ENCODE results near the gene PTPN14.

The PTPN14 gene

GRCh38 chr1:214542275-214543199, 8.9 kb downstream of the PTPN14 start:
- H3K27ac ChIP-seq (ENCODE audit: extremely low read depth, low read depth, low read length): no peak overlapping the region; the same call in 1 of the 2 replicates
- TF ChIP-seq KLF8 (tag by site-specific recombination; IDR thresholded peaks at IDR 0.05) (no peak), ZNF600 (tag by site-specific recombination; IDR thresholded peaks at IDR 0.05) (peak; percentile 76; the same call in 1 of the 2 replicates), SCRT2 (tag by site-specific recombination; IDR thresholded peaks at IDR 0.05) (peak; percentile 97), GFI1B (tag by site-specific recombination; IDR thresholded peaks at IDR 0.05) (no peak), ZNF843 (tag by site-specific recombination; IDR thresholded peaks at IDR 0.05) (0 out of 2 replicates have a peak, but pooled peaks have one; percentile 29), ZNF133 (tag by site-specific recombination; IDR thresholded peaks at IDR 0.05) (0 out of 2 replicates have a peak, but pooled peaks have one; percentile 23), PRDM10 (tag by site-specific recombination; IDR thresholded peaks at IDR 0.05) (peak; percentile 44; the same call in 1 of the 2 replicates), ZNF777 (tag by site-specific recombination; IDR thresholded peaks at IDR 0.05; ENCODE audit: borderline replicate concordance) (no peak), SCRT1 (tag by site-specific recombination; IDR thresholded peaks at IDR 0.05; ENCODE audit: borderline replicate concordance) (peak; percentile 85; the same call in 1 of the 2 replicates), ZNF629 (tag by site-specific recombination; IDR thresholded peaks at IDR 0.05) (0 out of 2 replicates have a peak, but pooled peaks have one; percentile 14), KLF1 (tag by site-specific recombination; IDR thresholded peaks at IDR 0.05) (no peak), ZXDB (tag by site-specific recombination; IDR thresholded peaks at IDR 0.05) (0 out of 2 replicates have a peak, but pooled peaks have one; percentile 16), ZNF792 (tag by site-specific recombination; IDR thresholded peaks at IDR 0.05) (no peak)
- TF ChIP-seq, protein P1, sequence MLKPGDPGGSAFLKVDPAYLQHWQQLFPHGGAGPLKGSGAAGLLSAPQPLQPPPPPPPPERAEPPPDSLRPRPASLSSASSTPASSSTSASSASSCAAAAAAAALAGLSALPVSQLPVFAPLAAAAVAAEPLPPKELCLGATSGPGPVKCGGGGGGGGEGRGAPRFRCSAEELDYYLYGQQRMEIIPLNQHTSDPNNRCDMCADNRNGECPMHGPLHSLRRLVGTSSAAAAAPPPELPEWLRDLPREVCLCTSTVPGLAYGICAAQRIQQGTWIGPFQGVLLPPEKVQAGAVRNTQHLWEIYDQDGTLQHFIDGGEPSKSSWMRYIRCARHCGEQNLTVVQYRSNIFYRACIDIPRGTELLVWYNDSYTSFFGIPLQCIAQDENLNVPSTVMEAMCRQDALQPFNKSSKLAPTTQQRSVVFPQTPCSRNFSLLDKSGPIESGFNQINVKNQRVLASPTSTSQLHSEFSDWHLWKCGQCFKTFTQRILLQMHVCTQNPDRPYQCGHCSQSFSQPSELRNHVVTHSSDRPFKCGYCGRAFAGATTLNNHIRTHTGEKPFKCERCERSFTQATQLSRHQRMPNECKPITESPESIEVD (tag by site-specific recombination; IDR thresholded peaks at IDR 0.05): peak; percentile 56
- ChIA-PET CTCF (interaction anchor here (1.2 to 1.4 kb wide), 2 partner anchors 9 to 42 kb away, joined by 3 to 4 read pairs; partner anchors contain the start of gene PTPN14), POLR2A (no interaction called here)
- no peaks in the 10 kb centered on the region for H3K9me3 ChIP-seq (ENCODE audit: control insufficient read depth, insufficient read depth, low read depth, low read length)
- no peaks in the 10 kb centered on the region for H3K36me3 ChIP-seq (ENCODE audit: control insufficient read depth in 2 of 2, insufficient read depth in 1 of 2, low read length in 2 of 2)
- peaks cover 24% of the 10 kb centered on the region for H3K4me1 ChIP-seq (ENCODE audit: control insufficient read depth, insufficient read depth, low read length)
- no peak overlapping the region for H3K4me3 ChIP-seq (ENCODE audit: low read depth, low read length)

DNA sequence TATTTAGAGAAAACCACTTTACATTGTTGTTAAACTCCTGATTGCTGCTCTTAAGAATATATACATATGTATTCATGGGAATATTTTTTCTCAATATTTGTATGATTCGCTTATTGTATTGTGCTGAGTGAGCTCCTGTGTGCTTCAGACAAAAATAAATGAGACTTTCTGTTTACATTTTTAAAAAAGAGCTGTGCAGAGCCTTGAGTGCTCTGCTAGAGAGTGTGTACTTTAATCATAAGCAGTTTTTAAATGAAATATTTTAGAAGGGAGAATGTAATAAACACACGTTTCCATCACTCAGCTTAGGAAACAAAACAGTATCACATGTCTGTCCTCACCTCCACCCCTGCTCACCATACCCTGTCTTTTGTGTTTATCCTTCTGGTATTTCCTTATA, 9.7 kb downstream of the PTPN14 start:
- ChIA-PET CTCF (interaction anchor here (1.2 kb wide), 1 partner anchor 10 kb away, joined by 3 read pairs; the partner anchor contains the start of gene PTPN14), POLR2A (interaction anchor here (2.1 kb wide), 1 partner anchor 8 kb away, joined by 6 read pairs; no protein-coding TSS in a partner anchor)
- Histone ChIP-seq H3K36me3 (ENCODE audit: control insufficient read depth in 2 of 2, insufficient read depth in 1 of 2, low read length in 2 of 2) (no peaks in the 10 kb centered on the region), H3K27ac (ENCODE audit: extremely low read depth, low read depth, low read length) (no peak overlapping the region), H3K9me3 (ENCODE audit: control insufficient read depth, insufficient read depth, low read depth, low read length) (no peaks in the 10 kb centered on the region), H3K4me3 (ENCODE audit: low read depth, low read length) (no peak overlapping the region), H3K4me1 (ENCODE audit: control insufficient read depth, insufficient read depth, low read length) (peaks cover 24% of the 10 kb centered on the region)
- TF ChIP-seq ZNF132 (tag by site-specific recombination; IDR thresholded peaks at IDR 0.05; ENCODE audit: borderline replicate concordance): no peak
- TF ChIP-seq, protein P2, sequence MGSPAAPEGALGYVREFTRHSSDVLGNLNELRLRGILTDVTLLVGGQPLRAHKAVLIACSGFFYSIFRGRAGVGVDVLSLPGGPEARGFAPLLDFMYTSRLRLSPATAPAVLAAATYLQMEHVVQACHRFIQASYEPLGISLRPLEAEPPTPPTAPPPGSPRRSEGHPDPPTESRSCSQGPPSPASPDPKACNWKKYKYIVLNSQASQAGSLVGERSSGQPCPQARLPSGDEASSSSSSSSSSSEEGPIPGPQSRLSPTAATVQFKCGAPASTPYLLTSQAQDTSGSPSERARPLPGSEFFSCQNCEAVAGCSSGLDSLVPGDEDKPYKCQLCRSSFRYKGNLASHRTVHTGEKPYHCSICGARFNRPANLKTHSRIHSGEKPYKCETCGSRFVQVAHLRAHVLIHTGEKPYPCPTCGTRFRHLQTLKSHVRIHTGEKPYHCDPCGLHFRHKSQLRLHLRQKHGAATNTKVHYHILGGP (tag by site-specific recombination; IDR thresholded peaks at IDR 0.05): no peak
- TF ChIP-seq ZNF654 (tag by site-specific recombination; IDR thresholded peaks at IDR 0.05; ENCODE audit: low read depth): no peak
- no peak for TF ChIP-seq PRDM10 (tag by site-specific recombination; IDR thresholded peaks at IDR 0.05)
- no peak for TF ChIP-seq ZBTB49 (tag by site-specific recombination; IDR thresholded peaks at IDR 0.05; ENCODE audit: low read depth)
- TF ChIP-seq ZXDB (tag by site-specific recombination; IDR thresholded peaks at IDR 0.05): no peak
- TF ChIP-seq ZNF211 (tag by site-specific recombination; IDR thresholded peaks at IDR 0.05; ENCODE audit: low read depth): no peak

All from HEK293 (cell line).